Trophoblast cell (in vitro differentiated cells and primary cell): ENCODE results near the gene RTL10.
A peak's percentile ranks its signal among the peaks of the same experiment; 100 is the strongest.

ENCODE experiments used
- DNase-seq, 2 donors: peaks; one replicate each; pipeline ENCODE4 v3.0.0-alpha.2; 2016
- H2AFZ ChIP-seq: 2 replicates; pipeline ENCODE4 v1.6.1; 2013; ENCODE audit warnings: low read length, moderate library complexity, mild to moderate bottlenecking; ENCODE audit not compliant: insufficient read depth, poor library complexity
- H2AK5ac ChIP-seq: 2 replicates; pipeline ENCODE4 v1.6.1; 2013; ENCODE audit warnings: mild to moderate bottlenecking, low read length
- H2BK120ac ChIP-seq: 2 replicates; pipeline ENCODE4 v1.6.1; 2013; ENCODE audit warnings: low read length, mild to moderate bottlenecking, moderate library complexity; ENCODE audit not compliant: insufficient read depth, poor library complexity
- H2BK12ac ChIP-seq: 2 replicates; pipeline ENCODE4 v1.6.1; 2013; ENCODE audit warnings: mild to moderate bottlenecking, low read length, moderate library complexity
- H2BK5ac ChIP-seq: 2 replicates; pipeline ENCODE4 v1.6.1; 2013; ENCODE audit warnings: low read length, low read depth, moderate library complexity, mild to moderate bottlenecking; ENCODE audit not compliant: poor library complexity
- H3K14ac ChIP-seq: 2 replicates; pipeline ENCODE4 v1.6.1; 2013; ENCODE audit warnings: mild to moderate bottlenecking, low read length
- H3K18ac ChIP-seq: 2 replicates; pipeline ENCODE4 v1.6.1; 2013; ENCODE audit warnings: mild to moderate bottlenecking, low read length
- H3K23ac ChIP-seq: 2 replicates; pipeline ENCODE4 v1.6.1; 2013; ENCODE audit warnings: low read length
- H3K27ac ChIP-seq: 2 replicates; pipeline ENCODE4 v1.5.1; 2013; ENCODE audit warnings: low read depth, mild to moderate bottlenecking, inconsistent platforms, low read length, moderate library complexity
- H3K27me3 ChIP-seq: 2 replicates; pipeline ENCODE4 v1.6.1; 2013; ENCODE audit warnings: inconsistent platforms, mild to moderate bottlenecking, low read length, moderate library complexity; ENCODE audit not compliant: insufficient read depth
- H3K36me3 ChIP-seq, 2 experiments: 1 replicate in 1 of 2; 2 replicates in 1 of 2; pipeline ENCODE4 v1.6.1; 2013; ENCODE audit warnings: low read length in 2 of 2, mild to moderate bottlenecking in 2 of 2, moderate library complexity in 1 of 2; ENCODE audit not compliant: insufficient read depth in 2 of 2, control insufficient read depth in 1 of 2
- H3K4ac ChIP-seq: 2 replicates; pipeline ENCODE4 v1.6.1; 2013; ENCODE audit warnings: low read depth, mild to moderate bottlenecking, low read length, moderate library complexity
- H3K4me1 ChIP-seq, 2 experiments: 1 replicate in 1 of 2; 2 replicates in 1 of 2; pipeline ENCODE4 v1.6.1; 2013; ENCODE audit warnings: low read length in 2 of 2, mild to moderate bottlenecking in 2 of 2, moderate library complexity in 1 of 2; ENCODE audit not compliant: insufficient read depth in 2 of 2, control insufficient read depth in 1 of 2
- H3K4me2 ChIP-seq: 2 replicates; pipeline ENCODE4 v1.6.1; 2013; ENCODE audit warnings: inconsistent platforms, mild to moderate bottlenecking, low read length, moderate library complexity
- H3K4me3 ChIP-seq: 2 replicates; pipeline ENCODE4 v1.5.1; 2013; ENCODE audit warnings: mild to moderate bottlenecking, low read depth, low read length, inconsistent platforms
- H3K79me1 ChIP-seq: one replicate; pipeline ENCODE4 v1.6.1; 2013; ENCODE audit warnings: low read length
- H3K79me2 ChIP-seq: 2 replicates; pipeline ENCODE4 v1.6.1; 2013; ENCODE audit warnings: low read length, mild to moderate bottlenecking; ENCODE audit not compliant: control insufficient read depth, insufficient read depth, poor library complexity
- H3K9ac ChIP-seq: 2 replicates; pipeline ENCODE4 v1.6.1; 2013; ENCODE audit warnings: mild to moderate bottlenecking, low read length
- H3K9me3 ChIP-seq: 2 replicates; pipeline ENCODE4 v1.6.1; 2013; ENCODE audit warnings: low read depth, mild to moderate bottlenecking, control low read depth, inconsistent platforms, low read length; ENCODE audit not compliant: insufficient read depth
- H4K12ac ChIP-seq: 2 replicates; pipeline ENCODE4 v1.6.1; 2013; ENCODE audit warnings: low read depth, mild to moderate bottlenecking, low read length, moderate library complexity
- H4K8ac ChIP-seq: 2 replicates; pipeline ENCODE4 v1.6.1; 2013; ENCODE audit warnings: low read depth, mild to moderate bottlenecking, low read length, moderate library complexity
- H4K91ac ChIP-seq: one replicate; pipeline ENCODE4 v1.6.1; 2013; ENCODE audit warnings: low read depth, mild to moderate bottlenecking, low read length, moderate library complexity
- WGBS: extraction: QIAGEN DNeasy Blood & Tissue Kit; methylation state at CpG from one replicate; pipeline ENCODE4 v1.1.7; 2013; ENCODE audit warnings: missing lambda C conversion rate; ENCODE audit not compliant: insufficient read length, insufficient coverage; ENCODE audit errors: extremely low coverage; 5-methylcytosine and 5-hydroxymethylcytosine counted together

The RTL10 gene

GRCh38 chr22:19820880-19821522 lies 33.7 kb downstream of the RTL10 start:
- Histone ChIP-seq H3K36me3 (peaks cover 0 to 5% of the 10 kb centered on the region in 2 experiments), H2AFZ (no peak overlapping the region), H3K4me1 (peaks cover 11 to 16% of the 10 kb centered on the region in 2 experiments), H2BK120ac (no peak overlapping the region), H3K27me3 (no peaks in the 10 kb centered on the region), H2AK5ac (no peak overlapping the region), H3K27ac (no peak overlapping the region), H2BK5ac (no peak overlapping the region), H3K23ac (no peak overlapping the region), H3K18ac (no peak overlapping the region), H4K8ac (no peak overlapping the region), H3K9ac (no peak overlapping the region), H3K4me2 (no peak overlapping the region), H4K91ac (no peak overlapping the region), H3K79me2 (no peaks in the 10 kb centered on the region), H3K4me3 (peak overlapping the region; percentile 17), H3K79me1 (no peaks in the 10 kb centered on the region), H4K12ac (no peak overlapping the region), H3K9me3 (no peaks in the 10 kb centered on the region), H3K4ac (no peak overlapping the region), H2BK12ac (no peak overlapping the region), H3K14ac (no peak overlapping the region)
- no CpG with 5 or more reads among the region's 18 CpGs for WGBS
- DNase-seq, result no peak

DNA sequence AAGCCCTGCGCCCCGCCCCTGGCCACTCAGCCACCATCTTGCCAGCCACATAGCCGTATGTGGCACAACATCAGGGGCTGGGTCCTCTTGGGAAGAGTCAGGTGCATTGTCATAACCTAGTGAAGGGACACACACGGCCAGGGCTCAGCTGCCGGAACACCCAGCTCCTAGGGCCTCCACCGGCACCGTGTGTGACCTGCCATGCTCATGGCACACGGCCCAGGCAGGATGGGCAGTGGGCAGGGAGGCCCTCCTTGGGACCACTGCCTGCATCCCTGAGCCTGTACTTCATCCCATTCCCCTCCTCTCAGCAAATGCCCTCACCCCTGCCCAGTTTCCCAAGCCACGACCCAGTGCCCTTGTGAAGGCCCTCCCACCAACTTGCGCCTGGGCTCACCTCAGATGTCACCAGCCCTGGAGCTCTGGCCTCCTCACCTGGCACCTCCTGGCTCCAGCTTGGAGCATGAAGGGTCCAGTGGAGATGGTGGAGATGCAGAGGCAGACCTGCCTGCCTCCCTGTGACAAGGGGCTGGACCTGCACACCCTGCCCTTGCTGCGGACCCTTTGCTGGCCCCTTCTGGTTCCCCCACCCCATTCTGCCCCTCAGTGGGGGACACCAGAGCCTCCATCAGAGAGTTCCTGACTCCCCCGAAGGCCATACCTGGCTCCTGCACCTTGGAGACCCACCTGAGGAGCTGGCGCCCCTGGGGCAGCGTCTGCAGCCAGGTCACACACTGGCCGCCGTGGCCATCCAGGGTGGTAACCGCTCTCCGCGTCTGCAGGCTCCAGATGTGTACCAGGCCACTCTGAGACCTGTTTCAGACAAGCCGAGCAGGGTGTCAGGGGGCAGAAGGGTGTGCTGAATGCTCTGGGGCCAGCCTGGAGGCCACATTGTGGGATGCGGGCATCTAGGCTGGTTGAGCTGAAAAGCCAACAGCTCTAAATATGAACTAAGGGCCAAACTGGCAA lies 34.5 kb downstream of the RTL10 start:
- Histone ChIP-seq H3K9me3 (no peaks in the 10 kb centered on the region), H3K4me3 (no peak overlapping the region), H2BK5ac (no peak overlapping the region), H2BK12ac (no peak overlapping the region), H3K27me3 (no peaks in the 10 kb centered on the region), H3K4me2 (no peak overlapping the region), H3K9ac (no peak overlapping the region), H3K27ac (no peak overlapping the region), H3K79me1 (no peaks in the 10 kb centered on the region), H4K91ac (no peak overlapping the region), H3K18ac (no peak overlapping the region), H2AFZ (no peak overlapping the region), H3K14ac (no peak overlapping the region), H3K4ac (no peak overlapping the region), H4K8ac (no peak overlapping the region), H3K4me1 (peaks cover 10 to 16% of the 10 kb centered on the region in 2 experiments), H2AK5ac (no peak overlapping the region), H2BK120ac (no peak overlapping the region), H4K12ac (no peak overlapping the region), H3K79me2 (no peaks in the 10 kb centered on the region), H3K23ac (no peak overlapping the region), H3K36me3 (peaks cover 0 to 5% of the 10 kb centered on the region in 2 experiments)
- DNase-seq, result peak in 1 of 2 donors; percentile 20
- no CpG with 5 or more reads among the region's 21 CpGs for WGBS

- Histone ChIP-seq H4K12ac (no peak overlapping the region), H3K27ac (no peak overlapping the region), H3K79me1 (no peaks in the 10 kb centered on the region), H2AK5ac (no peak overlapping the region), H3K27me3 (no peaks in the 10 kb centered on the region), H3K23ac (no peak overlapping the region), H3K9ac (no peak overlapping the region), H3K14ac (no peak overlapping the region), H3K4me3 (no peak overlapping the region), H2BK12ac (no peak overlapping the region), H3K79me2 (no peaks in the 10 kb centered on the region), H3K4me2 (no peak overlapping the region), H3K4me1 (peaks cover 3 to 9% of the 10 kb centered on the region in 2 experiments), H3K36me3 (peaks cover 0 to 5% of the 10 kb centered on the region in 2 experiments), H3K9me3 (no peaks in the 10 kb centered on the region), H2BK120ac (no peak overlapping the region), H4K8ac (no peak overlapping the region), H3K18ac (no peak overlapping the region), H2AFZ (no peak overlapping the region), H4K91ac (no peak overlapping the region), H3K4ac (no peak overlapping the region), H2BK5ac (no peak overlapping the region)
- DNase-seq, result no peak
- WGBS, result no CpG with 5 or more reads among the region's 14 CpGs
Measured at GRCh38 chr22:19819208-19819910, 35.3 kb downstream of the RTL10 start.
